Body of pancreas (tissue), 4 donors: ENCODE data around the gene ATG7.

ENCODE experiments used
- CTCF ChIP-seq, 7 experiments: fragments of 450-650 bp in 4 of 7; fragments of 200-600 bp in 3 of 7; sonication (generic) in 3 of 7; IDR thresholded peaks; one replicate each; pipeline ENCODE4 v1.5.1; 2016 to 2019; ENCODE audit warnings: antibody characterized with exemption in 7 of 7
- POLR2A ChIP-seq, 3 donors: fragments of 450-650 bp; IDR thresholded peaks; one replicate each; pipeline ENCODE4 v1.6.1; 2016; ENCODE audit warnings: antibody characterized with exemption in 3 of 3, mild to moderate bottlenecking in 2 of 3

GRCh38 chr3:11581237-11582190 lies 309.3 kb downstream of the ATG7 start:
- TF ChIP-seq CTCF (IDR thresholded peaks at IDR 0.05), result no peak
- no peak for TF ChIP-seq POLR2A (IDR thresholded peaks at IDR 0.05)
